IMR-90 (cell line): ENCODE measurements around the gene AP4B1.

Experiments
- CEBPB ChIP-seq: IDR thresholded peaks from 2 replicates; pipeline ENCODE4 v1.6.1; 2012; ENCODE audit warnings: low read depth, low read length, improper control_type of control experiment
- CTCF ChIP-seq: conservative IDR thresholded peaks from 2 replicates; pipeline ENCODE4 v1.5.1; 2012; ENCODE audit warnings: mild to moderate bottlenecking, low read depth, low read length, improper control_type of control experiment
- ELK1 ChIP-seq: fragments of 150-350 bp; IDR thresholded peaks from 2 replicates; pipeline ENCODE4 v1.6.1; 2016; ENCODE audit warnings: low read depth, mild to moderate bottlenecking, low read length, moderate library complexity, borderline replicate concordance
- MAZ ChIP-seq: IDR thresholded peaks from 2 replicates; pipeline ENCODE4 v1.6.1; 2012; ENCODE audit warnings: low read depth, mild to moderate bottlenecking, low read length, improper control_type of control experiment, moderate library complexity, borderline replicate concordance
- POLR2A ChIP-seq: IDR thresholded peaks from 2 replicates; pipeline ENCODE4 v1.6.1; 2012; ENCODE audit warnings: mild to moderate bottlenecking, low read depth, low read length

- TF ChIP-seq CTCF (no peak), MAZ (no peak), POLR2A (no peak), ELK1 (no peak), CEBPB (no peak)
These were observed 54.3 kb downstream of the AP4B1 start for GRCh38 chr1:113850127-113850796.
